ENCODE measurements around the gene CCNQ. TPM values are rescaled to one million over a fixed set of nuclear protein-coding genes. Genes with fewer than 3 reads are reported as not detected.

Gene CCNQ
- total RNA-seq, 1 experiment from 2014 or later, result 20.3 TPM

GRCh38 chrX:153590961-153591956, 7.7 kb downstream of the CCNQ start:
- ChIA-PET RAD21 (ENCODE audit: low non-redundant PET in 1 of 2, low total read pairs in 2 of 2, uncharacterized antibody in 2 of 2, unreplicated experiment in 2 of 2) (no interaction called here), CTCF (no interaction called here), POLR2A (no interaction called here)
- H2AFZ ChIP-seq (ENCODE audit: low read depth, low read length, poor library complexity, severe bottlenecking), result no peak overlapping the region
- intact Hi-C loops (cut with micrococcal nuclease), result no loop called here
- DNase-seq (ENCODE audit: low read depth, low spot score) (no peak), ATAC-seq (no peak)
- H3K4me1 ChIP-seq (ENCODE audit: control insufficient read depth in 1 of 2, insufficient read depth in 2 of 2, low read length in 2 of 2), result no peaks in the 10 kb centered on the region
- no peak overlapping the region for H3K9ac ChIP-seq (ENCODE audit: low read length)
- no peak overlapping the region for H3K4me3 ChIP-seq (replicated peaks in 1 of 2; ENCODE audit: low read depth in 1 of 2, low read length in 2 of 2)
- H3K27ac ChIP-seq (ENCODE audit: low read depth, low read length), result no peak overlapping the region
- no peaks in the 10 kb centered on the region for H3K9me2 ChIP-seq (ENCODE audit: insufficient read depth)
- H3K27me3 ChIP-seq (ENCODE audit: insufficient read depth, low read length), result no peaks in the 10 kb centered on the region
- H3K4me2 ChIP-seq (ENCODE audit: low read length), result no peak overlapping the region
- peaks cover 1% of the 10 kb centered on the region; the same call in 1 of the 2 replicates for H3K79me2 ChIP-seq (ENCODE audit: insufficient read depth, low read length)
- no peaks in the 10 kb centered on the region for H4K20me1 ChIP-seq (ENCODE audit: insufficient read depth)
- BruUV-seq (replicated peaks), result no TSS peak
- H3K9me3 ChIP-seq (ENCODE audit: control insufficient read depth in 1 of 2, insufficient read depth in 1 of 2, low read depth in 1 of 2, low read length in 2 of 2), result no peaks in the 10 kb centered on the region
- TF ChIP-seq ZNF274 (IDR thresholded peaks at IDR 0.05; ENCODE audit: low read depth, low read length), result no peak
- no peak for TF ChIP-seq ZBTB33 (IDR thresholded peaks at IDR 0.05; ENCODE audit: extremely low read depth, insufficient replicate concordance, low read length)
- TF ChIP-seq CEBPB (IDR thresholded peaks at IDR 0.05; ENCODE audit: low read depth), result no peak
- no peaks in the 10 kb centered on the region; a peak in 1 of 4 replicates for H3K36me3 ChIP-seq (ENCODE audit: control insufficient read depth in 1 of 2, insufficient read depth in 2 of 2, low read length in 2 of 2)

GRCh38 chrX:153588782-153589446, 10.0 kb downstream of the CCNQ start:
- no TSS peak for BruUV-seq (replicated peaks)
- ChIA-PET CTCF (no interaction called here), POLR2A (no interaction called here), RAD21 (ENCODE audit: low non-redundant PET in 1 of 2, low total read pairs in 2 of 2, uncharacterized antibody in 2 of 2, unreplicated experiment in 2 of 2) (no interaction called here)
- no peak overlapping the region for H3K9ac ChIP-seq (ENCODE audit: low read length)
- no peak overlapping the region for H2AFZ ChIP-seq (ENCODE audit: low read depth, low read length, poor library complexity, severe bottlenecking)
- DNase-seq (ENCODE audit: low read depth, low spot score) (no peak), ATAC-seq (no peak)
- no peaks in the 10 kb centered on the region for H3K9me3 ChIP-seq (ENCODE audit: control insufficient read depth in 1 of 2, insufficient read depth in 1 of 2, low read depth in 1 of 2, low read length in 2 of 2)
- H3K27me3 ChIP-seq (ENCODE audit: insufficient read depth, low read length), result no peaks in the 10 kb centered on the region
- H3K79me2 ChIP-seq (ENCODE audit: insufficient read depth, low read length), result no peaks in the 10 kb centered on the region
- H3K36me3 ChIP-seq (ENCODE audit: control insufficient read depth in 1 of 2, insufficient read depth in 2 of 2, low read length in 2 of 2), result no peaks in the 10 kb centered on the region; a peak in 1 of 4 replicates
- H3K4me3 ChIP-seq (replicated peaks in 1 of 2; ENCODE audit: low read depth in 1 of 2, low read length in 2 of 2), result no peak overlapping the region
- H3K4me2 ChIP-seq (ENCODE audit: low read length), result no peak overlapping the region
- no peak overlapping the region for H3K27ac ChIP-seq (ENCODE audit: low read depth, low read length)
- TF ChIP-seq EZH2 (IDR thresholded peaks at IDR 0.05), result no peak
- TF ChIP-seq, protein P1, sequence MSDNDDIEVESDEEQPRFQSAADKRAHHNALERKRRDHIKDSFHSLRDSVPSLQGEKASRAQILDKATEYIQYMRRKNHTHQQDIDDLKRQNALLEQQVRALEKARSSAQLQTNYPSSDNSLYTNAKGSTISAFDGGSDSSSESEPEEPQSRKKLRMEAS (IDR thresholded peaks at IDR 0.05), result no peak
- no peaks in the 10 kb centered on the region for H3K4me1 ChIP-seq (ENCODE audit: control insufficient read depth in 1 of 2, insufficient read depth in 2 of 2, low read length in 2 of 2)
- H4K20me1 ChIP-seq (ENCODE audit: insufficient read depth), result no peaks in the 10 kb centered on the region
- no peaks in the 10 kb centered on the region for H3K9me2 ChIP-seq (ENCODE audit: insufficient read depth)
- intact Hi-C loops (cut with micrococcal nuclease), result no loop called here
